ENCODE results near the gene ANKRD39.

ANKRD39 gene

DNA sequence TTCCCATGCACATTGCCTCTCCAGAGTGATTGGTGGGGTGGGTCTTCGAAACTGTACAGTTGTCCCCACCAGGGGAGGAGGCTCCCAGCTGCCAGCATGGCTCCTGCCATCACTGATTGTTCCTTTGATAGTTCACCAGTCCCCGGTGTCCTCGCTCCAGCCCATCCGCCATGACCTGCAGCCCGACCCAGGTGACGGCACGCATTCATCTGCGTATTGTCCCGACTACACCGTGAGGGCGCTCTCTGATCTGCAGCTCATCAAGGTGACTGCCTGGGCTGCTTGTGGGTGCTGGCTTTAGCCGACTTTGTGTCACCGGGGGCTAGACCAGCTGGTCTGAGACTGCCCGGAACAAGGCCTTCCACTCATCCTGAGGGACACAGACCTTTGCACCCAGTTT lies 29.4 kb downstream of the ANKRD39 start:
- no peak for DNase-seq (ENCODE audit: low read depth in 2 of 2)

DNA sequence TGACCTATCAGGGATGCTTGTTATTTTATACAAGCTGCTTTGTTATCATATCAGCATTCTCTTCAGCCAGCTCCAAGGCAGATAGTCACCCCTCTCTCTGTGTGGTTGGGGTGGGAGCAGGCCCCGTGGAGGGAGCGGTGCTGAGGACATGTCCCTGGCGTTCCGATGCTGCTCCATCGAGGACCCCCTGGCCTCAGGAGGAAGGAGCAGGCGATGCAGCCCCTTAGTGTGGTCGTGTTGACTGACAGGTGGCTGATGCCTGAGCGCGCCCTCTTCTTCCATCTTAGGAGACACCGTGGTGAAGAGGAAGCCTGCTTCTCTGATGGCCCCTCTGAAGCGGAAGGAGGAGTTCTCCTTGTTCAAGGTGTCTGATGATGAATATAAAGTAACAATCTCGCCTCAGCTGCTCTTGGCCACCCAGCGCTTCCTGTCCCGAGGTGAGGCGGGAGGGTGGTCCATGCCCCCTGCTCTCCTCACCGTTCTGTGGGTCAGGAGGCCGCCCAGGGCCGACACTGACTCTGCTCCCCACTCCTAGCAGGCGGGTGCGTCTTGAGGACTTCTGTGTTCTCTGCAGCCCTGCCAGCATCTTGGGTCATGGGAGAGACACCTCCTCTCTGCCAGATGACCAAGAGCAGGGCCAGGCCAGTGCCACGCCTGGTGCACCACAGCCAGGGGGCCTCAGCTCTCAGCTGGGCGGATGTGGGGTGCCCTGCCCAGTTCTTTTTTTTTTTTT lies 31.1 kb downstream of the ANKRD39 start:
- no peak for DNase-seq (ENCODE audit: low read depth in 2 of 2)

DNA sequence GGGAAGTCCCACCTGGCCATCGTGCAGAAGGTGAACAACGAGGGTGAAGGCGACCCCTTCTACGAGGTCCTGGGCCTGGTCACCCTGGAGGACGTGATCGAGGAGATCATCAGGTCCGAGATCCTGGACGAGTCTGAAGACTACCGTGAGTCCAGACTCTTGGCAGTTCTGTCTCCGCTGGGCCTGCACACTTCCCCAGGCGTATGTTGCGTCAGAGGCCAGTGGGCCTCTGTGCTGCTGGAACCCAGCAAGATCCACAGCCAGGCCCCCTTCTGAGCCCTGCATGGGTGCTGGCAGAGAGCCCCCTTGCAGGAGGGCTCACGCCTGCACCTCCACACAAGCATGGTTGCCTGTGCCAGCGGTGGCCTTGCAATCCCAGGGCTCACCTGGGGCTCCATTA lies 32.8 kb downstream of the ANKRD39 start:
- no peak for DNase-seq (ENCODE audit: low read depth in 2 of 2)

DNA sequence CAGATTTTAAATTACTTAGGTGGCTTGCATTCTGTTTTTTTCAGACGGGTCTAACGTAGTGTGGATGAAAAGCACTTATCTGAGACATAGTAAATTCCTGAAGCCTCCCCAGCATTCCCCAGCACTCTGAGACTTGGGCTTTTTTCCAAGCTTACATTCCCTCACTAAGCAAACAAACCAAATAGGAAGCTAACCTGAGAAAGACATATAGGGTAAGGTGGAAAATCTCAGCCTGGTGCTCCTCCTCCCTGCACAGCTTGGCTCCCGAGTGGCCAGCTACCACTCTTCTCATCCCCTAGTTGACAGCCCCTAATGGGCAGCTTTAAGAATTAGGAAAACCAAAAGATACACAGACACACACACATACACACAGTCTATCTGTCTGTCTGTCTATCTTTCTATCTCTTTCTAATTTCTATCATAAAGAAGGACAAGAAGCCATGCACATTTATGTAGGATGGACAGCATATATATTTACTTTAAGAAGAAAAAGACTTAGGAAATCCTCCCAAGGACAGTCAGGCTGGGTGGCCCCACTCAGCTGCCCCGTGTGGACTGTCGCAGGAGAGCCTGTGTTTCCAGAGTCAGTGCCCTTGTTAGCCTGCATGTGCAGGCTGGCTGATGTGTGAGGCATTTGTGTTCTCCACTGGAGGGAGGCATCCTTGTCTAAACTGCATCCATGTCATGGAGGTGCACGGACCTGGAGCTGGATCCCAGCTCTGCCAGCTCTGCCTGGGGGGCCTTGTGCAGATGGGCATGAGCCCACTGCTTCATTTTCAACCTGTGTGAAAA lies 33.5 kb downstream of the ANKRD39 start:
- DNase-seq (ENCODE audit: low read depth in 2 of 2): no peak

DNA sequence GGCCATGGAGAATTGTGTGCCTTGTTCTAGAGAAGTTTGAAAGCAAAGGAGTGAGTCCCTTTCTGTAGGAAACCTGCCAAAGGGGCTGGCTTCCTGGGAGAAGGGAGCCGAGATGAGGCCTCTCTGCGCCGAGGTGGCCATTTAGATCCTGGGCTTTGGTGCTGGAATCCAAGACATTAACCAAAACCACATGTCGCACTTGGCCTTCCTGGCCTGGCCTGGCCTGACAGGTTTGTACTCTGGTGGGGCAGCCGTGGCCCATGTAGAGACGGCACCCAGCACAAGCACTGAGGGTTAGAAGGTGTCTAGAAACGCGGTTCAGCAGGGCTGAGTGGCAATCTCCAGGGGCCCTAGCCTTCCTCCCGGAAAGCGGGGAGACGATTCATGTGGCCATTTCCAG lies 34.6 kb downstream of the ANKRD39 start:
- no peak for DNase-seq (ENCODE audit: low read depth in 2 of 2)

DNA sequence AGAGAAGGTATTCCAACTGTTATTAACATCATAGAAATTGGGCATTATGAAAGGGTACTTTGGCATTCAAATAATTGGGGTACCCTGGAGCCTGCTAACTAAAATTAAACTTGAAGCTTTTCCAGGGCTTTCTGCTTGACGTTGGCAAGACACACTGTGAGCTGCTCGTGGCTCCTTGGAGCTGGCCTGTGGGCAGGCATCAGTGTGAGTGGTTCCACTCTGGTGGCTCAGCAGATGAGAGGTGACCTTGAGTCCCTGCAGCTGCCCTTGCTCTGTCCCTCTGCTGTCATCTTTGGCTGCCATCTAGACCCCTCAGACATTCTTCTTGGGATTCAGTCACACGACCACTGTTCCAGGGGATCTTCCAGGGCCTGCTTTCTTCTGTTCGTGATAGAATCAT lies 35.0 kb downstream of the ANKRD39 start:
- no peak for DNase-seq (ENCODE audit: low read depth in 2 of 2)

DNA sequence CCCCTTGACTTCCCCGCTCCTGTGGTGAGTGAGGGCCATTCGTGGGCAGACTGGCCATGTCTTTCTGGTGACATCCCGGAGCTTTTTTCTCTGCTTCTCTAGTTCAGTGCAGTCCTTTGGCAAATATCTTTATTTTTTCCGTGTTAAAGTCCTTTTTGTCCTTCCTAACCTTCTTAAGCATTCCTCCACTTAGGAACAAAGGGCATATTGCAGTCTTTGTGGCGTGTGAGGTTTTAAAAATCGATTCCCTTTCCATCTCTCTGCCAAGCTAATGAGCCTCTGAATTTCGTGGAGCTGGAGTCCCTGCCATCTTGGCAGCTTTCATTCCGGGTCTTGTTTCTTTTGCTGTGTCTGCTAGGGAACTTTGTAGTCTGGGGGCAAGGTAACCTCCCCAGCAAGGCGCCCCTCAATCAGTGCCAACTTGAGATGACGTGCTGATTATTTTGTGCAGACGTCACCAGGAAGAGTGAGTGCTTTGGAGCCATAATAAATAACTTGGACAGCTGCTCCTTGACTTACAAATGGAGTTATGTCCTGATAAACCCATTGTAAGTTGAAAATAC lies 36.6 kb downstream of the ANKRD39 start:
- no peak for DNase-seq (ENCODE audit: low read depth in 2 of 2)

DNA sequence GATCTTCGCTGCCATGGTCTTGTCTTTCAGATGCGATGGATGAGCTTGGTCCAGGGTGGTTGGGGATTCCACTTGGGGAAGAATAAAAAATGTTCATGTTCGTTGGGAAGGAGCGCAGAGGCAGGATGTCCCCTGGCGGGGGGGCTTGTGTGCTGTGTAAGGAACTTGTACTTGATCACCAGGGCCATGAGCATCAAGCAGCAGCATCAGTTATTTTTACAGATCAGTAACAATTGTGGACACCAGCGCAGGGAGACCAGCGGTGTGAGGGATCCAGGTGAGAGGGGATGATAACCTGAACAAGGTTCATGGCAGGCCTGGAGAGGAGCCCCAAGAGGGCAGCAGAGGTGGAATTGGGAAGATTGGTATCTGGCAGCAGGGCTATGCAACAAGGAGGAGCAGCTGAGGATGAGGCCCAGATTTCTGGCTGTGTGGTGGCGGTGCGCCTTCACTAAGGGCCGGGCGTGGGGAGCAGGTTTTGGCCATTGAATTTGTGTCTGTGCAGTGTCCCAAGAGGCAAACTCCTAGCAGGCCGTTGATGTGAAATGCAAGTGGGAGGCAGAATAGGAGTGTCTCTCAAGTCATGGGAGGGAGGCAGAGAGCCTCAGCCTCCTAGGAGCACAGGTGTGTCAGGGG lies 37.8 kb downstream of the ANKRD39 start:
- DNase-seq (ENCODE audit: low read depth in 2 of 2): no peak

DNA sequence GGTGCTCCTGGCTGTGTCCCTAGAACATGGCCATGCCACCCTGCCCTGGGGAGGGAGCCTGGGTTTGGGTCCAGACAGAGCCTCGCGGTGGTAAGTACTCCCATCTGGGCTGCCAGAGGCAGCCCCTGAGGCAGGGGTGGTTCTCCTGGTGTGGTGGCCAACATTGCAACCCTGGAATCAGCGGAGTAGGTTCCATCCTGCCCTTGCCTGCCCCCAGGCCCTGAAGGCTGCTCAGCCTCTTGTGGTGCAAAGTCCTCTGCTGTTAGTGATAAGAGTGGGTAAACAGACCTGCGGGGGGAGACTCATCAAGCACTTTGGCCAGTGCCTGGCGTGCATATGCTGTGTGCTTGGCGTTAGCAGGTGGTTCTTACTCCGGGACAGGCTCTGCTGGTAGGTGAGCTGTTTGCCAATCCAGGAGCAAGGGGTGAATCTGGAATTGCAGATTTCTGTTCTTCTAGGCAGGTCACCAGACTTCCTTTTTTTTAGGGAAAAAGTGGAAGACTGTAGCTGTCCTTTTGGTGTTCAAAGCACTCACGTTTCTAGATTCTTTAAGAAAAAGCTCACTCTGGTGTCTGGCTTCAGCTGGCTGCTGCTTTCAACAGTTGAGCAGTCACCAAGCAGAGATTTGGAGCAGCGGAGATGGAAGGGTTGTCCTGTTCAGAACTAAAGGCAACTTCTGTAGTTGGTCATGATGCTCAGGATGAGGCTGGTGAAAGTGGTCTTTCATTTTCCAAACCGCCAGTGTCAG lies 38.5 kb downstream of the ANKRD39 start:
- DNase-seq (ENCODE audit: low read depth in 2 of 2): no peak

DNA sequence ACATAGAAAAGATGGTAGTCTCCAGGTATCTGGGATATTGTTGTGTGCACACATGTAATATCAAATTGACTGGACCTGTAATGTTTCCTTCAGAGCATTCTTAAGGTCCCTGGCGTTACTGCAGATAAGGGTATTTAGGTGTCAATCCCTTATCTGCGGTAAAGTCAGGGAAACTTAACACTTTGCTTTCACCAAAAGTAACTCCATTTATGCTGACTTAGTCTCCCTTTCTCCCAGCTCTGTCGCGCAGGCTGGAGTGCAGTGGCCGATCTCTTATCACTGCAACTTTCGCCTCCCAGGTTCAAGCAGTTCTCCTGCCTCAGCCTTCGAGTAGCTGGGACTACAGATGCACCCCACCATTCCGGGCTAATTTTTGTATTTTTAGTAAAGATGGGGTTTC lies 39.9 kb downstream of the ANKRD39 start:
- DNase-seq (ENCODE audit: low read depth in 2 of 2): no peak

DNA sequence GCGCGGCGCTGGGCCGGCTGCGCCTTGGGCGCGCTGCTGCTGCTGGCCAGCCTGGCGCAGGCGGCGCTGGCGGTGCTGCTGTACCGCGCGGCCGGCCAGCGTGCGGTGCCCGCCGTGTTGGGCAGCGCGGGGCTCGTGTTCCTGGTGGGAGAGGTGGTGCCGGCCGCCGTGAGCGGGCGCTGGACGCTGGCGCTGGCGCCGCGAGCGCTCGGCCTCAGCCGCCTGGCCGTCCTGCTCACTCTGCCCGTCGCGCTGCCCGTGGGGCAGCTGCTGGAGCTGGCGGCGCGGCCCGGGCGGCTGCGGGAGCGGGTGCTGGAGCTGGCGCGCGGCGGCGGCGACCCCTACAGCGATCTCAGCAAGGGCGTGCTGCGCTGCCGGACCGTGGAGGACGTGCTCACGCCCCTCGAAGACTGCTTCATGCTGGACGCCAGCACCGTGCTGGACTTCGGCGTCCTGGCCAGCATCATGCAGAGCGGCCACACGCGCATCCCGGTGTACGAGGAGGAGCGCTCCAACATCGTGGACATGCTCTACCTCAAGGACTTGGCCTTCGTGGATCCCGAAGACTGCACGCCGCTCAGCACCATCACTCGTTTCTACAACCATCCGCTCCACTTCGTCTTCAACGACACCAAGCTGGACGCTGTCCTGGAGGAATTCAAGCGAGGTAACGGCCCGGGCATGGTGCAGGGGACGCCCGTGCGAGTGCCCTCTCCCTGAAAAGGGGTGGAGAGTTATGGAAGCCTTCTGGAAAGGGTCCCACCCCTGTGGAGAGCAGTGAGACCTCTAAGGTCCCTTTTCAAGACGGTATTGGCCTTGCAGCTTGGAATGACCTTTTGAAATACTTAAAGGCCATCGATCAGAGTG lies 40.7 kb downstream of the ANKRD39 start:
- DNase-seq (ENCODE audit: low read depth in 2 of 2): no peak

DNA sequence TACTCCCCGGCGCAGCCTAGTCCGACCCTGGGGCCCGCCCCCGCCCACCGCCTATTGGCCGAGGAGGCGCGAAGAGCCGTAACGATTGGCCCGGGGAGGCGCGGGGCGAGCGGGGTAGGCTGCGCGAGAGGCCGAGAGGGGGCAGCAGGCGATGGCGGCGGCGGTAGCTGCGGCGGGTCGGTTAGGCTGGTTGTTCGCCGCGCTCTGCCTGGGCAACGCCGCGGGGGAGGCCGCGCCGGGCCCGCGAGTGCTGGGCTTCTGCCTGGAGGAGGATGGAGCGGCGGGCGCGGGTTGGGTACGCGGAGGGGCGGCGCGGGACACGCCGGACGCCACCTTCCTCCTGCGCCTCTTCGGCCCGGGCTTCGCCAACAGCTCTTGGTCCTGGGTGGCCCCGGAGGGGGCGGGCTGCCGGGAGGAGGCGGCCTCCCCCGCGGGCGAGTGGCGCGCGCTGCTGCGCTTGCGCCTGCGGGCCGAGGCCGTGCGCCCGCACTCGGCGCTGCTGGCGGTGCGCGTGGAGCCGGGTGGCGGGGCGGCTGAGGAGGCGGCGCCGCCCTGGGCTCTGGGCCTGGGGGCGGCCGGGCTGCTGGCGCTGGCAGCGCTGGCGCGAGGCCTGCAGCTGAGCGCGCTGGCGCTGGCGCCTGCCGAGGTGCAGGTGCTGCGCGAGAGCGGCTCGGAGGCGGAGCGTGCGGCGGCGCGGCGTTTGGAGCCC lies 41.5 kb downstream of the ANKRD39 start, which contains the start of gene CNNM3:
Gene CNNM3 (plus strand): TSS at position 142 of the 709 bp plus-strand sequence. CDS start 10 bp downstream, at position 152.
- peak; percentile 95 to 96 for DNase-seq (ENCODE audit: low read depth in 2 of 2)

DNA sequence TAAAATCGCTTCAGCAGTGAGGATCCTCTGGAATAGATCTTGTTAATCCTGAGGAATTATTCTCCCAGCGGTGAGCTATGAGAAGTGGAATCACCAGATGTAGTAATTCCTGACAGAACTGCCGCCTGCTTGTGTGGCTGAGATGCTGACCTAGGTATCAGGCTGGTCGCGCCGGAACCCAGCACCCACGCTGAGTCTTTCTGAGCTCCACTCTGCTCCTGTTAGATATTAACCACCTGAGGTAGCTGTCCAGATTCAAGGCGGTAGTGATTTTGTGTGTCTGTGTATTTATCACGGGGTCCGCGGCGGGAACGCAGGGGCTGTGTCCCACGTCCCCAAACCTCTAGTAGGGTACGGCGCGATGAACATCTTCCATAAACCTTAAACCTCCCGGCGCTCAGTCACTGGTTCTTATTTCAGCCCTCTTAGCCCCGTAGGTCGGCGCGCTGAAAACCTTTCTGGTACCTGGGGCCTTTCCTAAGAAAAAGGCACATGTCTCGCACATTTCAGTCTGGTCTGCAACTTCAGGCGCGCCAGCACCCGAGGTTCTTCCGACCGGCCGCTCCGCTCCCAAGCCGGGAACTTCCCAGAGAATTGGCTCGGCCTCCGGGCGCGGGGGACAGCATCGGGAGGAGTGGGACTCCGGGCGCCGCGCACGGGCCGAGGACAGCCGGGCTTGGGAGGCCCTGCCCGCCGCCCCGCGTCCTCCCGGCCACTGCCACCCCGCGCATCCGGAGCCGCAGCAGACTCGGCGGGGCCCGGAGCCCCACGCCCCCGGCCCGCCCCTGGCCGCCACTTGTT lies 42.3 kb downstream of the ANKRD39 start:
- no peak for DNase-seq (ENCODE audit: low read depth in 2 of 2)

DNA sequence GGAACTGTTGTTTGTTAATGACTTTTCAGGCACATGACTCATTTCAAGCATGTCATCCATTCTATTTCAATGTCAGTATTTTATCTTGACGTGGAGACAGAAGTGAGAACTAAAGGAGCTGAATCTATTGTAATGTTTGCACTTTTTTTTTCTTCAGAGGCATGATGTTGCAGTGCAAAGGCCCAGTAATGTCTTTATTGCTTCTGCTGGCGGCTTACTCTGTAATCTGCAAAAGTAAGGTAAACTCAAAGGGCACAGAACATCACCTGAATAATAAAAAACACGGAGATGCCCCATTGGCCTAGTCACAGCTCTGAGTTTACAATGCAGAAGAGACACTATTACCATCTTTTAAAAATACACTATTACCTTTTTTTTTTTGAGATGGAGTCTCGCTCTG lies 44.2 kb downstream of the ANKRD39 start:
- DNase-seq (ENCODE audit: low read depth in 2 of 2): no peak

DNA sequence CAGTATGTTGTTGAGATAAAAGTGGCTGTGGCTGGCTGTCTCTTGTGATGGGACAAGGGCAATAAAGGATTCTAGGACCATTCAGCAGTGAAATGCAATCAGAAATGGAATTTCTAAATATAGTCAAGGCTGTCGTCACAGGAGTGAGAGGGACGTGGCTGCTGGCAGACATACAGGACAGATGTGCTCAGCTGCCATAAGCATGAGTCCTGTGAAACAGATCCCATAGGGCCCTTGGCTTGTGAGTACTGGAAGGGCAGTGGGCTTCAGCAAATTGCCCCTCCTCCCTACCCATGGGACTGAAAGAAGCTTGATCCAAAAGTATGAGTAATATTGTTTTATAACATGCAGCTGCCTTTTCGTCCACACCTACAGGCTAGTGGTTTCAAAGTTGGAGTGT lies 45.9 kb downstream of the ANKRD39 start:
- DNase-seq (ENCODE audit: low read depth in 2 of 2): no peak

DNA sequence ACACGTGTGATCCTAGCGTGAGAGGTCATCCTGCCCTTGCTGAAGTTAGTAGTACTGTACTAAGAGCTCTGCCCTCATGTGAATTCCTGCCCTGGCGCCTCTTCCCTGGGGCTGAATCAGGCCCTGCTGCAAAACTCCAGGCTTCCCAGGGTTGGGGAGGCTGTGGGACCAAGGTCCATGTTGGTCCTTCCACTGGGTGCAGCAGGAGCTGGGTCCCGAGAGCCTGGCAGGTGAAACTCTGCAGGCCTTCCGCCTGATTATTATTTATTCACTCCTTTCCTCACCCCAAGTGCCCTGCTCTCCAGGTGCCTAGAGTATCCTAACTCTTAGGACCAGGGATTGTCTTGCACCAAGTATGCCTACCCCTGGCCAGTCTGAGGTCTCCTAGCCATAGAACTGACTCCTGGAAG lies 47.0 kb downstream of the ANKRD39 start:
- DNase-seq (ENCODE audit: low read depth in 2 of 2): no peak

DNA sequence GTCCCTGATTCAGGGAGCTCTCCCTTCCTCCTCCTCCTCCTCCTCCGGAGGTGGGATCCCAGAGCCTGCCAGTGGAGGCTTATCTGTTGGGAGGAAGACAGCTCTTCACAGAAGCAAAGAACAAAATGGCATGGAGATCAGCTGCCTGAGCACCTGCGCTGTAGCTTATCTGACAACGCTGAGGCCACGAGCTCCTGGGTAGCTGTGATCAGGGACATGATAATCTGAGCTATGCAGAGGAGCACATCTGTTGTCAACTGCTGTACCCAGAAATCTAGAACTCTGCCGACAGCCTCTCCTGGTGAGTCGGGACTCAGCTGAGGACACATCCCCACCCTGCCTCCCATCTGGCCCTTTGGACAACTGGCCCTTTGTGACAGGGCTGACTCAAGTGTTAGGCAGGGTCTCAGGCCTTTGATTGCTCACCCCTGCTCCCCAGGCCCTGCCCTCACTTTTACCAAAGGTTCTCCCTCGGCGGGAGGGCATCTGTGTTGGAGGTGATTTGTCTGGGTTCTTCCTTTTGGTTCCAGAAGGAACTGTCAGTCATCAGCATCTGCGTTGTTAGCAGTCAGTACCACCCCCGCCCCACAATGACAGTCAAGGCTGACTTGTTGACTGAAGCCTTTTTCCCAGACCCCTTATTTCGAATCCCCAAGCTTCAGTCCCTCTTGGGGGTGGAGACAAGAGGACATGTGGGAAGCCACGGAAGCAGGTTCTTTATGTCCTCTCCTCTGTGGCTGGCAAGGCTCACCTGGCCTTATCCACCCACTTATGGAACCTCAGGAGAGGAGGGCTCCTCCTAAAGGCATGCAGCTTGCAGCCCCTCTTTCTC lies 47.6 kb downstream of the ANKRD39 start:
- no peak for DNase-seq (ENCODE audit: low read depth in 2 of 2)

DNA sequence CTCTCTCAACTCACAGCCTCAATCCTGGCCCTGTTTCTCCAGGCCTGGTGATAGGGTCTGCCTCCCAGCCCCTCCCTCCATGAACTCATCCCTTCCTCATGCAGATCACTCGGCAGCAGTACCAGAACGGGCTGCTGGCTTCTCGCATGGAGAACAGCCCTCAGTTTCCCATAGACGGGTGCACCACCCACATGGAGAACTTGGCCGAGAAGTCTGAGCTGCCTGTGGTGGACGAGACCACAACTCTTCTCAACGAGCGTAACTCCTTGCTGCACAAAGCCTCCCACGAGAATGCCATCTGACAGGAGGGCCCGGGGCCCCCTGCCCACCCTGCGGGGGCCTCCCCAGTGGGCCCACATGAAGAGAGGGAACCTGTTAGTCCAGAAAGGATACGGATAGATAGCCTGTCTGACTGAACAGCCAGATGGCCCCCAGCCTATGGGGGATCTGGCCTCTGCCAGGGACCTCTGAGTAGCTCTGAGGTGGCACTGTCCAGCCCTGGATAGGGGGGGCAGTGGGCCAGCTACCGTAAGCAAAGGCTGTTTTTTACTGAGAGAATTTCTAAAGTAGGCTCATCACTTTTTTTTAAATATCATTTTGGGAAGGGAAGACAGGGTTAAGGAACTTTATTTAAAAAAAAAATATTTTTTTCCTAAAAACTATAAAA lies 48.5 kb downstream of the ANKRD39 start:
- no peak for DNase-seq (ENCODE audit: low read depth in 2 of 2)

All from activated CD4-positive, alpha-beta T cell treated with anti-CD3 and anti-CD28 coated beads for 24 hours (primary cell).